Activated CD4-positive, alpha-beta T cell treated with anti-CD3 and anti-CD28 coated beads for 24 hours (primary cell): ENCODE results near the gene TRAF3IP1.
"Not testable (repeated sequence)": the region's sequence is repeated elsewhere in the genome, so short reads cannot be mapped to it uniquely, and the experiment has no call there.

Experiments used
- DNase-seq, 2 donors: peaks; one replicate each; pipeline ENCODE4 v3.0.0-alpha.2; 2020; ENCODE audit warnings: low read depth in 2 of 2

Gene TRAF3IP1

DNA sequence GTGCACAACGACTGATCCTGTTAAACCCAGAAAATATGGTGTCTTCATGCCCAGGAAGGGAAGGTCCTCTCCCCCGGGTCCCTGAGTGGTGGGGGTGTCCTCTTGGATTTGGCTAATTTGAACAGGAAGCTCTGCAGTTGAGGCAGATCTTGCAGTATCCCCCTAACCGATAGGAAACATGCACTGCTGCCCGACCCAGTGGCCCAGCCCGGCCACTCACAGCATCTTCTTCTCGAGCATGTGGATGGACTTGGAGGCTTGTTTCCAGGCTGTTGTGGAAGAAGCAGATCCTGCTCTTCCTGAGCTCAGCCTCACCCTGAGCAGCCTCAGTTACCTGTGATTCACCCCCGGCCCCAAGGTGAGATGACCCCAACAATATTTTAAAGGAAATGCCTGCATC lies 60.0 kb downstream of the TRAF3IP1 start:
- no peak for DNase-seq

DNA sequence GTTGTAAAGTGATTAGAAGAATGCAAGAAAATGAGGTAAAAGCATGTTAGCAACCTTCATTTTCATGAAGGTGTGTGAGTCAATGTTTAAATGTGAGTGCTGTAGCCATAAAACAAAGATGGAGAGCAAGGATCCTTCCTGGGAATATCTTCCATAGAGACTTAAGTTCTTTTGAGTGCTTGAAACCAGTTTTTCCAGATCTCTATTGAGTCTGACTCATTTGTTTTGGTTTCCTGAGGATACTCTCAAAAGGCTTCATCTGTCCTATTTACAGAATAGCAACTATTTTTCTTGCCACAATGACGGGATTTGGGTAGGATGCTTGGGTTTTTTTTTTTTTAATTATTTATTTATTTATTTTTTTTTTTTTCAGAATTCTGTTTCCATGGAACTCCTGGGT lies 60.5 kb downstream of the TRAF3IP1 start:
- DNase-seq: no peak

GRCh38 chr2:238381341-238382115 lies 61.2 kb downstream of the TRAF3IP1 start:
- DNase-seq: no peak

GRCh38 chr2:238382381-238382781 lies 62.1 kb downstream of the TRAF3IP1 start:
- DNase-seq: no peak

DNA sequence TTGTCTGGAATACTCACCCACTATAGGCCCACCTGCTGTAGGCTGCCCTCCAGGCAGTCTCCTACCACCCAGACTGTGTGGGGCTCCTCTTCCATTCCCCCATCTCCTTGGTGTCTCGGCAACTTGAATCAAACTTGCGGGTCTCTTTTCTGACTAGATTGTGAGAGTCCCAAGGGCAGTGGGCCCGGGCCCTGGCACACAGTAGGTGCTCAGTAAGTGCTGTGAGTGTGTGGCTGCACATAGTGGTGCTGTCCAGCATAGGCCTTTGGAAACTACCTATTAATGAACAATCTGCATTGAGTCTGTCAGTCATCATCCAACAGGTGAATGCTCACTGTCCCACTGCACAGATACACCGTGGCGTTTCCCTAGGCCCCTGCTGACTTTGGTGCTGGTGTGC lies 62.8 kb downstream of the TRAF3IP1 start:
- DNase-seq: no peak

GRCh38 chr2:238383743-238384380 lies 63.5 kb downstream of the TRAF3IP1 start:
- DNase-seq: no peak

- no peak for DNase-seq
These were observed 67.0 kb downstream of the TRAF3IP1 start for GRCh38 chr2:238387332-238387731.

GRCh38 chr2:238388794-238389193 lies 68.5 kb downstream of the TRAF3IP1 start:
- DNase-seq: no peak

DNA sequence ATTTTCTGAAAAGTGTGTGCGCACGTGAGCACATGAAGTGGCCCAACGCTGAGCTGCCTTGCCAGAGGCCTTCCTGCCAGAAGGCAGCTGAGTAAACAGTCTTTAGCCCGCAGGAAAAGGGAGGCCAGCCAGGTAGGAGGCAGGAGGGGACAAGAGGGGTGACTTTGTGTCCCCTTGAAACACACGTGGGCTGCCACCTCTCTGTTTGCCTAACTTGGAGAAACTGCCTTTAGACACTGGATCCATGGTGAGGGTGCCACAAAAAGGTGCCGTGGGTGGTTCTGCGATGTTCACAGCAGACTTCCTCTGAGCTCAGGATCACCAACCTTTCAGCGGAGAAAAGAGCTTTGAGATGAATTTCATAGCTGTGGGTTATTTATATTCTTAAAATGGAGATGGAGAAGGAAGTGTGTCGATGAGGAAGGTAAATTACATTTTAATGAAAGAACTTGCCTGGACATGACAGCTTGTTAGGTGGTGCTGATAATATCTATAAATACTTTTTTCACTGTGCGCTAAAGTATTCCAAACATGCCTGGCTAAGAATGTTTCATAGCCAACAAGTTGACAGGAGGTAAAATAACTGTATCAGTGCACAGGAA lies 69.8 kb downstream of the TRAF3IP1 start:
- no peak for DNase-seq

DNA sequence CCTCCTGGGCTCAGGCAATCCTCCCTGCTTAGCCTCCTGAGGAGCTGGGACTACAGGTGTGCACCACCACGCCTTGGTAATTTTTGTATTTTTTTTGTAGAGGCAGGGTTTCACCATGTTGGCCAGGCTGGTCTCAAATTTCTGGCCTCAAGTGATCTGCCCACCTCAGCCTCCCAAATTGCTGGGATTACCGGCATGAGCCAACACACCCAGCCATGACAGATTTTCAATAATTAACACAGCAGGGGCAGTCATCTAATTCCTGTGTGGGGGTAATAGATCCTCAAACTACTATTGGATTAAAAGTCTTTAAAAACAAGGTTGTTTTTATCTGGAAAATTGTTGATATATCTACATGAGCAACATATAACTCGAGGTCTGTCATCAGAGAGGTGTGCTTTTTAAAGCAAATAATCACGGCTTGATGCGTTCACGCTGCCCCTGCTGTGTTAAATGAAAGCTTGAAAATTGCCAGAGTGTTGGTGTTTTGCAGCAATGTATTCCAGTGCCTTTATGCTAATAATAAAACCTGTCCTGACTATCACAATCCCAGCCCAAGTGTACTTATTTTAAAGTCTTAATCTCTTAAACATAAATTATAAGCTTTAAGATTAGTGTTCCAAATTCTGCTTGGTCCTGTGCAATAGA lies 70.8 kb downstream of the TRAF3IP1 start:
- no peak for DNase-seq

DNA sequence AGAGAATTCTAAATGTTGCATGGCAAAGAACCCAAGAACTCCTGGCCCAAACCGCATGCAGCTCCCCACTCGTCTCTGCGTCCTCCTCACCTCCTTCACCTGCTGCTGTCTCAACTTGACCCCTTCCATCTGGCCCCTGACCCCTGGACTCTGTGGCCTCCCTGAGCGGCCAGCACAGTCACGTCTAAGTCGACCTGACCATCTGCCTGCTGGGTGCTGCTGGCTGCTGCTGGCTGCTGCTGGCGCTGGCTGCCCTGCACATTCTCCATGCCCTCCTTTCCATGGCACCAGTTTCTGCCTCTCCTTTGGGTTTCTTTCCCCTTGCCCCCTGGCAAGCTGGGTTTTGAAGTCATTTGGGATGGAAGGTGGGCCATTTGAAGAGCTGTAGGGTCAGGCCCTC lies 76.3 kb downstream of the TRAF3IP1 start:
- DNase-seq: no peak

DNA sequence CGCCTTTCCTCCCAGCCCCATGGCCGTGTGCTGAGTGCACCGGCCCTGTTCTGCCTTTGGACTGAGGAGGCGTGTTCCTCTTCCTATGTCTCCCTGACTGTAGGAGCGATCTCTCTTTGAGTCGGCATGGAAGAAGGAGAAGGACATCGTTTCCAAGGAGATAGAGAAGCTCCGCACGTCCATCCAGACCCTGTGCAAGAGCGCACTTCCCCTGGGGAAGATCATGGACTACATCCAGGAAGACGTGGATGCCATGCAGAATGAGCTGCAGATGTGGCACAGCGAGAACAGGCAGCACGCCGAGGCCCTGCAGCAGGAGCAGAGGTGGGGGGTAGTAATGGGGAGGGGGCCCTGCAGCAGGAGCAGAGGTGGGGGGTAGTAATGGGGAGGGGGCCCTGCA lies 77.0 kb downstream of the TRAF3IP1 start:
- no peak for DNase-seq

DNA sequence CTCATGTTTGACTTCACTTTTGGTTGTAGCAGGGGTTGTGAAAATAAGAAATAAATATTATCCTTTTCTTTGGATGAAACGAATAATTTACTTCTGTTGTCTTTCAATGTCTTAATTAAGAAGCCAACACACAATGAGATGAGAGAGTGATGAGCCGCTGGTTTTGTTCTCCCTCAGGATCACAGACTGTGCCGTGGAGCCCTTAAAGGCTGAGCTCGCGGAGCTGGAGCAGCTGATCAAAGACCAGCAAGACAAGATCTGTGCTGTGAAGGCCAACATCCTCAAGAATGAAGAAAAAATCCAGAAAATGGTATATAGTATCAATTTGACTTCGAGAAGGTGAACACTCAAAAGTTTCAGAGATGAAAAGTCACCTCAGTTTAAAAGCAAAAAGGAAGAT lies 78.3 kb downstream of the TRAF3IP1 start:
- DNase-seq: no peak

- no peak for DNase-seq
These were observed 78.8 kb downstream of the TRAF3IP1 start for GRCh38 chr2:238399094-238399493.

DNA sequence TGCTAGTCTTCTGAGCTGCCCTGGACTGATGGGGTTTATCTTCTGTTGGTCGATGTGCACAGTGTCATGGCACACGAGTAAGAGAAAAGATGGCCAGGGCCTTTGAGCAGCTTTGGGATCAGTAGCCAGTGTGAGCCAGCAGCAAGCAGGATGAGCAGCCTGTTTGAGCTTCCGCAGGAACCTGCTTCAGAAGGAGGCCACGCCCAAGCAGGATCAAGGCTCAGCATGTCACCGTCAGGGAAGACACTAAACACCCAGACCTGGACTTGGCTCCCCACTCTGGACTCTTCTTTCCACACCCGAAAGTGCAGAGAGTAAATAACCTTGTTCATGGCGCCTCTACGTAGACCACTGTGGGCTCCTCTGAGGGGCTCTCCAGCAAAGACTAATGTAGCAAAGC lies 81.2 kb downstream of the TRAF3IP1 start:
- DNase-seq: no peak

DNA sequence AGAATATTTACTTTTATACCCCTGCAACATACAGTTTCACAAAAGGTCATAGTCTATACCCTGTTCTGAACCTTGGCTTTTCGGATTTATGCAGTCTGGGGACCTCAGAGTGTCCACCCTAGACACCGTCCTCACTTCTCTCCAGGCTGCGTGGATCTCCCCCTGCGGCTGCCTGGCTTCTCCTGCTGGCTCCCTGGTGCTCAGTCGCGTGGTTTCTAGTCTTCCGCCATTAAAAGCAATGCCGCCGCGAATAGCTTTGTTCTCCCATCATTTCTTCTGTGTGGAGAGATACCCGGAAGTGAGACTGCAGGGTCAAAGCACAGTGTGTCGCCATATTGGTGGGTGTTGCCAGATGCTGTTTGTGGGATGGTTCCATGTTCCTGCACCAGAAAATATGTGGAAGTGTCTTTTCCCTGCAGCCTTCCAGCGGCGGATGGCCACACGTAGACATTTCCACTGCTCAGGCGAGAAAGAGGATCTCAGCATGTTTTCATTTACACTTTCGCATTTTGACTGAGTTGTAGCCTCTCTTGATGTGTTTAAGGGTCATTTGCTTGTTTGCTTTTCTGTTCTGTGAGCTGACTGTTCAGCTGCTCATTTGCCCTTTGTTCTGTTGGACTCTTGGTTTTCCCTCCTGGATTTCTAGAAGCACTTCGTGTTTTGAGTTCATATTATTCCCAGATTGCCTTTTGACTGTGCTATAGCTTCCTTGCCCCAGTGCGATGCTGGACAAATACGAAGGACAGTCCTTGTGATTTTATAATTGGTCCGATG lies 83.5 kb downstream of the TRAF3IP1 start:
- DNase-seq: no peak

GRCh38 chr2:238404406-238405216 lies 84.3 kb downstream of the TRAF3IP1 start:
- no peak for DNase-seq

DNA sequence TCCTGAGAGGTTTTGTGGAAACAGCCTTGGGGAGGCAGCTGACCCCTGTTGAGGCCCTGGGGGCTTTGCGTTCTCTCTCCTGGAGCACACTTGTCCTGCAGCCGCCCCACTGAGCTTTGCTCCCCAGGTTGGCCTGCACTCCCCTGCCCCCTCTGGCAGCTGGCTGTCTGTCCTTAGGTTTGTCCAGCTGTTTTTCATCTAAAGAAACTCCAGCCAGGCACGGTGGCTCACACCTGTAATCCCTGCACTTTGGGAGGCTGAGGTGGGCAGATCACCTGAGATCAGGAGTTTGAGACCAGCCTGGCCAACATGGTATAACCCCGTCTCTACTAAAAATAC lies 84.9 kb downstream of the TRAF3IP1 start:
- DNase-seq: not testable (repeated sequence)

DNA sequence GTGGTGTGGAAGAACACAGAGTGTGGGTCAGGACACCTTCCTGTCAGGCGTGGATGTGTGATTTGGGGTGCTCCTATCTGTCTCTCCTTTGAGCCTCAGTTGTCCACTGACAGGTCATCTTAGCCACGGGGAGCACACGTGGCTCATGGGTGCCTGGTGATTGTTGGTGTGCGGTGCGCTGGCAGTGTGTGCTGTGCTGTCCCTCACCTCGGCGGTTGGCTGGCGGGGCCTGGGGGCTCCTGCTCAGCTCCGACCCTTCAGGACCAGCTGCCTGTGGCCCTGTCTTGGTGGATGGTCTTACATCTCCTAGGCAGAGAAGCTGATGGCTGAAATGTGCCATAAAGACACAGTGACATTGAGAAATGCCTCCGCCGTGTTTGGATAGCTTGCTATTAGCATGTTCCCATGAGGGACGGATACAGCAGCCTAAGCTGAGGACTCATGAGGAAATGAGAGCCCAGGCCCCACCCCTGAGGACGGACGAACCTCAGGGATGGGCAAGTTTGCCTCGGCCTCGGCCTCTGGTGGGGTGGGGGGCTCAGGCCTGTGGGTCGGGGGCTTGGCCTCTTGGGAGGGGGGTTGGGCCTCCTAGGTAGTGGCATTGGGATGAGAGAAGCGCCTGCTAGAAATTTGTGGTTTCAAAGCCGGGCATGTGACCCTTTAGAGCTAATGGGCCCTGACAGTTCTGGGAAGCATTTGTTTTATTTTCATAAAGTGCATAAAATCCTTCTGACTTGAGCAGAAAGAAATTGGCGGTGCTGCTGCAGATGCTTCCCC lies 86.1 kb downstream of the TRAF3IP1 start:
- DNase-seq: no peak

- no peak for DNase-seq
These were observed 86.6 kb downstream of the TRAF3IP1 start for GRCh38 chr2:238406998-238407285.

- DNase-seq: no peak
These were observed 87.2 kb downstream of the TRAF3IP1 start for GRCh38 chr2:238407566-238407965.
